AG04450 (cell line): ENCODE data around the gene WWOX. TPM values are rescaled to one million over a fixed set of nuclear protein-coding genes. Genes with fewer than 3 reads are reported as not detected.

Experiments
- CTCF ChIA-PET: fragments of 300-600, 350-600 bp; formaldehyde crosslinking; extraction: SDS; loops from one replicate; lab custom pipeline; 2022; ENCODE audit warnings: antibody characterized with exemption, inconsistent platforms; lab: Charles Lee
- POLR2A ChIA-PET: fragments of 350-600 bp; formaldehyde crosslinking; extraction: SDS; loops from one replicate; lab custom pipeline; 2021; ENCODE audit warnings: antibody characterized with exemption, inconsistent platforms; lab: Yijun Ruan, JAX
- DNase-seq: peaks from one replicate; pipeline ENCODE4 v3.0.0-alpha.2; 2011; ENCODE audit warnings: low read depth, low spot score
- H3K27ac ChIP-seq: one replicate; pipeline ENCODE4 v1.5.1; 2012; ENCODE audit warnings: low read depth, low read length, control low read depth
- H3K27me3 ChIP-seq: one replicate; pipeline ENCODE4 v1.6.0; 2012; ENCODE audit warnings: low read length; ENCODE audit not compliant: control insufficient read depth, insufficient read depth
- H3K4me3 ChIP-seq: 2 replicates; pipeline ENCODE4 v1.5.1; 2011; ENCODE audit warnings: mild to moderate bottlenecking, low read depth, low read length, control low read depth
- H3K9me3 ChIP-seq: 2 replicates; pipeline ENCODE4 v1.5.1; 2012; ENCODE audit warnings: low read length; ENCODE audit not compliant: control insufficient read depth, insufficient read depth
- CTCF ChIP-seq: IDR thresholded peaks from 2 replicates; pipeline ENCODE4 v1.5.1; 2011; ENCODE audit warnings: low read depth, low read length, control low read depth, inconsistent platforms
- polyA plus RNA-seq: library from polyadenylated mRNA; depleted of rRNA; stranded (reverse); fragments of >200 nt; gene quantifications from 2 replicates; pipeline ENCODE4 v1.2.3, GENCODE V29; 2011

WWOX gene
- polyA plus RNA-seq, 1 experiment, result 2.1 TPM

- no peaks in the 10 kb centered on the region for H3K27me3 ChIP-seq
- peaks cover 25% of the 10 kb centered on the region for H3K9me3 ChIP-seq
- H3K27ac ChIP-seq, result no peak overlapping the region
- no peak overlapping the region for H3K4me3 ChIP-seq
- ChIA-PET CTCF (no interaction called here), POLR2A (no interaction called here)
- TF ChIP-seq CTCF, result no peak
- DNase-seq, result no peak
Measured at GRCh38 chr16:78425281-78425680, 325.8 kb downstream of the WWOX start.

- no peak for DNase-seq
- no peaks in the 10 kb centered on the region for H3K27me3 ChIP-seq
- H3K4me3 ChIP-seq, result no peak overlapping the region
- peaks cover 25% of the 10 kb centered on the region for H3K9me3 ChIP-seq
- H3K27ac ChIP-seq, result no peak overlapping the region
- no peak for TF ChIP-seq CTCF
- CTCF ChIA-PET, result no interaction called here
- POLR2A ChIA-PET, result no interaction called here
Measured at GRCh38 chr16:78425891-78426510, 326.5 kb downstream of the WWOX start.

GRCh38 chr16:78428193-78428592 is 328.7 kb downstream of the WWOX start:
- CTCF ChIA-PET, result no interaction called here
- Histone ChIP-seq H3K4me3 (no peak overlapping the region), H3K9me3 (peaks cover 32% of the 10 kb centered on the region), H3K27ac (no peak overlapping the region), H3K27me3 (no peaks in the 10 kb centered on the region)
- no peak for DNase-seq
- TF ChIP-seq CTCF, result no peak
- POLR2A ChIA-PET, result no interaction called here

- Histone ChIP-seq H3K4me3 (no peak overlapping the region), H3K27ac (no peak overlapping the region), H3K9me3 (peaks cover 34% of the 10 kb centered on the region), H3K27me3 (no peaks in the 10 kb centered on the region)
- TF ChIP-seq CTCF, result no peak
- no peak for DNase-seq
- POLR2A ChIA-PET, result no interaction called here
- CTCF ChIA-PET, result no interaction called here
Measured at GRCh38 chr16:78430281-78430680, 330.8 kb downstream of the WWOX start.

- ChIA-PET CTCF (interaction anchor here (0.6 kb wide), 1 partner anchor 304 kb away, joined by 6 read pairs; no protein-coding TSS in a partner anchor), POLR2A (no interaction called here)
- TF ChIP-seq CTCF, result no peak
- no peak overlapping the region for H3K4me3 ChIP-seq
- no peak overlapping the region for H3K27ac ChIP-seq
- H3K27me3 ChIP-seq, result no peaks in the 10 kb centered on the region
- no peak for DNase-seq
- peaks cover 40% of the 10 kb centered on the region for H3K9me3 ChIP-seq
Measured at GRCh38 chr16:78431004-78431670, 331.7 kb downstream of the WWOX start.
